ENCODE data around the gene ZNF71.

DNA sequence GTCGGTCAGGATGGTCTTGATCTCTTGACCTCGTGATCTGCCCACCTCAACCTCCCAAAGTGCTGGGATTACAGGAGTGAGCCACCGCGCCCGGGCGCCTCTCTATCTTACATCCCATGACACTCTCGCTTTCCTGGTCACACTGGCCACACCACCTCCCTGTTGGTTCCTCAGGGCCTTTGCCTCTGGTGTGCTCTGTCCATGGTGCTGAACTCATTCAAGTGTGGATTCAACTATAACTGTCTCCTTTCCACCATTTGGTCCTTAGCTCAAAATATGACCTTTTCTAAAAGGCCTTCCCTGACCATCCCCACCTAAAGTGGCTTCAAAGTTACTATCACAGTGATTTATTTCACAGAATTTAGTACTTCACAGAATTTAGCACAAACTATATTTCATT lies 44.1 kb downstream of the ZNF71 start:
- TF ChIP-seq EZH2 (IDR thresholded peaks at IDR 0.05; ENCODE audit: insufficient read depth, poor library complexity, severe bottlenecking) (no peak), EZH2phosphoT487 (IDR thresholded peaks at IDR 0.05; ENCODE audit: insufficient read depth, low read depth) (no peak)

All from GM23248 (cell line).